ENCODE results near the gene KIAA0753.
"Not testable (repeated sequence)": the region's sequence is repeated elsewhere in the genome, so short reads cannot be mapped to it uniquely, and the experiment has no call there.

DNA sequence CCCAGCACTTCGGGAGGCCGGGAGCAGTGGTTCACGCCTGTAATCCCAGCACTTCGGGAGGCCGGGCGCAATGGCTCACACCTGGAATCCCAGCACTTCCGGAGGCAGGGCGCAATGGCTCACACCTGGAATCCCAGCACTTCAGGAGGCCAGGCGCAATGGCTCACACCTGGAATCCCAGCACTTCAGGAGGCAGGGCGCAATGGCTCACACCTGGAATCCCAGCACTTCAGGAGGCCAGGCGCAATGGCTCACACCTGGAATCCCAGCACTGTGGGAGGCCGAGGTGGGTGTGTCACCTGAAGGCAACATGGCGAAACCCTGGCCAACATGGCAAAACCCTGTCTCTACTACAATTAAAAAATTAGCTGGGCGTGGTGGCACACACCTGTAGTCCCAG is 47.1 kb downstream of the KIAA0753 start:
- not testable (repeated sequence) for TF ChIP-seq CTCF (IDR thresholded peaks at IDR 0.05; ENCODE audit: low read depth, low read length); EZH2phosphoT487 (IDR thresholded peaks at IDR 0.05; ENCODE audit: low read depth)
